ENCODE data around the gene PRICKLE3.

DNA sequence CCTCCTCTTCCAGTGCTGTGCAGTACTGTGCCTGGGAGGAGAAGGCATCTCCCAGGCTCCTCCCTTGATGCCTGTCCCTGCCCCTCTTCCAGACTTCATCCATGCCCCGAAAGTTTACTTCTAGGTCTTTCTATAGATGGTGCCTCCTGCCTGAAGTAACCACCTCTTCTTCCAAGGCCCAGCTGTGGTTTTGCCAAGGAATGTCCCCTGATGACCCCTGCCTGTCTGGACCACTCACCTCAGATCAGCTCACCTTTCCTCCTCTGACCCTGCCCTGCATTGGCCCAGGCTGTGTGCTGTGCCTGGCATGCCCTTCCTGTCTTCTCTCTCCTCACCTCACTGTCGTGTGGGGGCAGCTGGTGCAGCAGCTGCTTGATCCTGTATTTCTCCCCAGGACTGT is 6.8 kb downstream of the PRICKLE3 start:
- no peak for TF ChIP-seq EZH2 (IDR thresholded peaks at IDR 0.05)
- no peak for TF ChIP-seq POLR2AphosphoS5 (IDR thresholded peaks at IDR 0.05; ENCODE audit: borderline replicate concordance, low read depth, low read length)

Measured in SK-N-MC (cell line).